Stomach (tissue), 4 donors: Measurements from ENCODE around the gene VWA7.

Source experiments
- CTCF ChIP-seq, 7 experiments: fragments of 450-650 bp in 4 of 7; fragments of 200-600 bp in 3 of 7; sonication (generic) in 3 of 7; IDR thresholded peaks; one replicate each; pipeline ENCODE4 v1.5.1; 2016 to 2019; ENCODE audit warnings: antibody characterized with exemption in 7 of 7, control low read depth in 2 of 7, mild to moderate bottlenecking in 1 of 7
- POLR2A ChIP-seq, 4 donors: fragments of 450-650 bp; IDR thresholded peaks; one replicate each; pipeline ENCODE4 v1.6.1; 2016; ENCODE audit warnings: antibody characterized with exemption in 4 of 4, control low read depth in 2 of 4, mild to moderate bottlenecking in 1 of 4, moderate library complexity in 1 of 4

- TF ChIP-seq CTCF (IDR thresholded peaks at IDR 0.05), result no peak
- no peak for TF ChIP-seq POLR2A (IDR thresholded peaks at IDR 0.05)
These were observed 28.9 kb upstream of the VWA7 start for GRCh38 chr6:31805939-31806469.
